Right lobe of liver (tissue), 4 donors: Measurements from ENCODE around the gene GMPPB.

Experiments
- POLR2A ChIP-seq: fragments of 450-650 bp; IDR thresholded peaks from one replicate; pipeline ENCODE4 v1.6.1; 2017; ENCODE audit warnings: antibody characterized with exemption, mild to moderate bottlenecking
- TF ChIP-seq, protein P1 (sequence below), 4 donors: fragments of 200-600 bp in 3 of 4; fragments of 450-650 bp in 1 of 4; IDR thresholded peaks; one replicate each; pipeline versions ENCODE4 v1.5.1 to v1.8.0; 2016 to 2022; ENCODE audit warnings: antibody characterized with exemption in 4 of 4, mild to moderate bottlenecking in 2 of 4
- donor health status: DM: no; HTN: no; CAD: no.
- donor health status: DM: no; HTN: no; CAD: no.
- donor health status: DM: no; HTN: yes; CAD: no.

DNA sequence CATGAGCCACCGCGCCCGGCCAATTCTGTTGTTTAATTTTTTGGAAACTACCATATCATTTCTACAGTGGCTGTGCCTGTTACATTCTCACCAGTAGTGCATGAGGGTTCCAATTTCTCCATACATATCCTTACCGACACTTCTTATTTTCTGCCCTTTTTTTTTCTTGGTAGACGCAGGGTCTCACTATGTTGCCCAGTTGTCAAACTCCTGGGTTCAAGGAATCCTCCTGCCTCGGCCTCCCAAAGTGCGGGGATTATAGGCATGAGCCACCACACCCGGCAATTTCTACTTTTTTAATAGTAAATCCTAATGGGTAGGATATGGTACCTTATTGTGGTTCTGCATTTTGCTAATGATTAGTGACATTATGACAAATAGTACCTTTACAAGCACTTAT is 13.9 kb downstream of the GMPPB start:
- TF ChIP-seq, protein P1, sequence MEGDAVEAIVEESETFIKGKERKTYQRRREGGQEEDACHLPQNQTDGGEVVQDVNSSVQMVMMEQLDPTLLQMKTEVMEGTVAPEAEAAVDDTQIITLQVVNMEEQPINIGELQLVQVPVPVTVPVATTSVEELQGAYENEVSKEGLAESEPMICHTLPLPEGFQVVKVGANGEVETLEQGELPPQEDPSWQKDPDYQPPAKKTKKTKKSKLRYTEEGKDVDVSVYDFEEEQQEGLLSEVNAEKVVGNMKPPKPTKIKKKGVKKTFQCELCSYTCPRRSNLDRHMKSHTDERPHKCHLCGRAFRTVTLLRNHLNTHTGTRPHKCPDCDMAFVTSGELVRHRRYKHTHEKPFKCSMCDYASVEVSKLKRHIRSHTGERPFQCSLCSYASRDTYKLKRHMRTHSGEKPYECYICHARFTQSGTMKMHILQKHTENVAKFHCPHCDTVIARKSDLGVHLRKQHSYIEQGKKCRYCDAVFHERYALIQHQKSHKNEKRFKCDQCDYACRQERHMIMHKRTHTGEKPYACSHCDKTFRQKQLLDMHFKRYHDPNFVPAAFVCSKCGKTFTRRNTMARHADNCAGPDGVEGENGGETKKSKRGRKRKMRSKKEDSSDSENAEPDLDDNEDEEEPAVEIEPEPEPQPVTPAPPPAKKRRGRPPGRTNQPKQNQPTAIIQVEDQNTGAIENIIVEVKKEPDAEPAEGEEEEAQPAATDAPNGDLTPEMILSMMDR (IDR thresholded peaks at IDR 0.05): no peak
- no peak for TF ChIP-seq POLR2A
